OCI-LY7 (cell line): Measurements from ENCODE around the gene GRIPAP1. TPM values are rescaled to one million over a fixed set of nuclear protein-coding genes. Genes with fewer than 3 reads are reported as not detected.

ENCODE experiments used
- BruUV-seq: library from RNA; stranded (reverse); fragments of 400-500 nt; replicated peaks from 2 replicates; lab custom pipeline; 2021; lab: Mats Ljungman, UMichigan
- CTCF ChIA-PET: fragments of 300-600 bp; sonication (Branson Sonifier 250); formaldehyde crosslinking; loops from one replicate; lab custom pipeline; 2022; ENCODE audit warnings: antibody characterized with exemption; ENCODE audit not compliant: unreplicated experiment; lab: Charles Lee
- POLR2A ChIA-PET: fragments of 300-600 bp; sonication (Branson Sonifier 250); formaldehyde crosslinking; loops from one replicate; lab custom pipeline; 2022; ENCODE audit warnings: antibody characterized with exemption; lab: Charles Lee
- DNase-seq: peaks from one replicate; pipeline ENCODE4 v3.0.0-alpha.2; 2015; ENCODE audit warnings: low spot score
- H2AFZ ChIP-seq: fragments of 200-600 bp; sonication (generic), shearing (Covaris generic); 2 replicates; pipeline ENCODE4 v1.6.1; 2014; ENCODE audit warnings: mild to moderate bottlenecking, antibody characterized with exemption, low read length, moderate library complexity
- H3K27ac ChIP-seq: fragments of 200-600 bp; sonication (generic); 2 replicates; pipeline ENCODE4 v1.5.1; 2014; ENCODE audit warnings: mixed run types, low read depth, mild to moderate bottlenecking, moderate library complexity, low read length, inconsistent platforms; ENCODE audit not compliant: poor library complexity, severe bottlenecking
- H3K36me3 ChIP-seq: fragments of 200-600 bp; sonication (generic); 2 replicates; pipeline ENCODE4 v1.6.1; 2014; ENCODE audit warnings: mild to moderate bottlenecking, antibody characterized with exemption, low read length, moderate library complexity, mixed read lengths; ENCODE audit not compliant: insufficient read depth
- H3K4me1 ChIP-seq: fragments of 200-600 bp; sonication (generic); 2 replicates; pipeline ENCODE4 v1.5.1; 2014; ENCODE audit warnings: mild to moderate bottlenecking, low read length; ENCODE audit not compliant: insufficient read depth, poor library complexity, severe bottlenecking
- H3K4me2 ChIP-seq: fragments of 200-600 bp; sonication (generic); 2 replicates; pipeline ENCODE4 v1.6.1; 2014; ENCODE audit warnings: mild to moderate bottlenecking, low read length
- H3K4me3 ChIP-seq: fragments of 200-600 bp; sonication (generic); 2 replicates; pipeline ENCODE4 v1.5.1; 2014; ENCODE audit warnings: mild to moderate bottlenecking, low read depth, low read length; ENCODE audit not compliant: poor library complexity, severe bottlenecking
- H3K79me2 ChIP-seq: fragments of 200-600 bp; sonication (generic); 2 replicates; pipeline ENCODE4 v1.6.1; 2016; ENCODE audit warnings: low read depth, mild to moderate bottlenecking, low read length, moderate library complexity, mixed read lengths; ENCODE audit not compliant: insufficient read depth
- H3K9me2 ChIP-seq: fragments of 200-600 bp; sonication (generic); 2 replicates; pipeline ENCODE4 v1.6.1; 2016; ENCODE audit warnings: mild to moderate bottlenecking, low read length, mixed read lengths; ENCODE audit not compliant: insufficient read depth
- H3K9me3 ChIP-seq: fragments of 200-600 bp; sonication (generic); 2 replicates; pipeline ENCODE4 v1.6.1; 2014; ENCODE audit warnings: mild to moderate bottlenecking, mixed run types, low read length, mixed read lengths
- H4K20me1 ChIP-seq: fragments of 200-600 bp; sonication (generic); 2 replicates; pipeline ENCODE4 v1.6.1; 2014; ENCODE audit warnings: mild to moderate bottlenecking, antibody characterized with exemption, low read length, moderate library complexity, mixed read lengths; ENCODE audit not compliant: insufficient read depth
- EZH2phosphoT487 ChIP-seq: fragments of 200-600 bp; sonication (generic); IDR thresholded peaks from 2 replicates; pipeline ENCODE4 v1.6.1; 2018; ENCODE audit warnings: low read depth, borderline replicate concordance, mild to moderate bottlenecking, mixed run types, antibody characterized with exemption, low read length, moderate library complexity, mixed read lengths
- intact Hi-C: fragments of 100-400 bp; cut with micrococcal nuclease; formaldehyde crosslinking; loops from one replicate; pipeline ENCODE4 v1.10.0; 2022; ENCODE audit not compliant: unreplicated experiment
- total RNA-seq, 2 experiments: library from RNA; depleted of rRNA in 1 of 2; stranded (reverse); fragments of >200 nt in 1 of 2; shearing (Covaris generic) in 1 of 2; gene quantifications; 2 replicates each; pipeline ENCODE4 v1.2.3, GENCODE V29; 2014 to 2022
- TF ChIP-seq, protein P1 (sequence below): fragments of 200-600 bp; sonication (generic); conservative IDR thresholded peaks from 2 replicates; pipeline ENCODE4 v1.5.1; 2014; ENCODE audit warnings: mild to moderate bottlenecking, antibody characterized with exemption, low read length, moderate library complexity, mixed read lengths

GRIPAP1 gene
- total RNA-seq, 2 experiments from 2014 or later: 27.5 to 95.9 TPM

DNA sequence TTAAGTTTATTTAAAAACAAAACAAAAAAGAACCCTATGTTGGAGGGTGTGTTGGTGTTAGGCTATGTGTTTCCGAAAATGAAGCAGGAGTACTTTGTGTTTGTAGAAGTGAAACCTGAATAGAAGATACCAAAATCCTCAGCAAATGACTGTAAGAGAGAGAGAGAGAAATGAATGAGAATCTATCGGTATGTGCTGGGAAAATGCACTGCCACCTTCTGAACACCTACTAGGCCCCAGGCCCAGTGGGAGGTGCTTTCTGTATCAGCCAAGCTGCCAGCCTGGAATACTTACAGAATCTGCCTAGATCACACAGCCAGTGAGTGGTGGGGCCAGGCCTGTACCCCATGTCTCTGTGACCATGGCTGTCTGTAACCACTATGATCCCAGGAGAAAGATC is 68.3 kb downstream of the GRIPAP1 start:
- BruUV-seq: no TSS peak
- Histone ChIP-seq H3K79me2 (peaks cover 22% of the 10 kb centered on the region; the same call in 1 of the 2 replicates), H3K4me1 (peaks cover 56% of the 10 kb centered on the region), H3K9me2 (no peaks in the 10 kb centered on the region), H3K27ac (peak overlapping the region; percentile 75), H3K9me3 (no peaks in the 10 kb centered on the region), H3K4me3 (no peak overlapping the region), H2AFZ (no peak overlapping the region), H3K36me3 (peaks cover 66% of the 10 kb centered on the region), H4K20me1 (no peaks in the 10 kb centered on the region), H3K4me2 (peak overlapping the region; percentile 30)
- POLR2A ChIA-PET: no interaction called here
- intact Hi-C loops: no loop called here
- no peak for DNase-seq
- CTCF ChIA-PET: no interaction called here
- TF ChIP-seq, protein P1, sequence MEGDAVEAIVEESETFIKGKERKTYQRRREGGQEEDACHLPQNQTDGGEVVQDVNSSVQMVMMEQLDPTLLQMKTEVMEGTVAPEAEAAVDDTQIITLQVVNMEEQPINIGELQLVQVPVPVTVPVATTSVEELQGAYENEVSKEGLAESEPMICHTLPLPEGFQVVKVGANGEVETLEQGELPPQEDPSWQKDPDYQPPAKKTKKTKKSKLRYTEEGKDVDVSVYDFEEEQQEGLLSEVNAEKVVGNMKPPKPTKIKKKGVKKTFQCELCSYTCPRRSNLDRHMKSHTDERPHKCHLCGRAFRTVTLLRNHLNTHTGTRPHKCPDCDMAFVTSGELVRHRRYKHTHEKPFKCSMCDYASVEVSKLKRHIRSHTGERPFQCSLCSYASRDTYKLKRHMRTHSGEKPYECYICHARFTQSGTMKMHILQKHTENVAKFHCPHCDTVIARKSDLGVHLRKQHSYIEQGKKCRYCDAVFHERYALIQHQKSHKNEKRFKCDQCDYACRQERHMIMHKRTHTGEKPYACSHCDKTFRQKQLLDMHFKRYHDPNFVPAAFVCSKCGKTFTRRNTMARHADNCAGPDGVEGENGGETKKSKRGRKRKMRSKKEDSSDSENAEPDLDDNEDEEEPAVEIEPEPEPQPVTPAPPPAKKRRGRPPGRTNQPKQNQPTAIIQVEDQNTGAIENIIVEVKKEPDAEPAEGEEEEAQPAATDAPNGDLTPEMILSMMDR: no peak
- TF ChIP-seq EZH2phosphoT487: no peak

DNA sequence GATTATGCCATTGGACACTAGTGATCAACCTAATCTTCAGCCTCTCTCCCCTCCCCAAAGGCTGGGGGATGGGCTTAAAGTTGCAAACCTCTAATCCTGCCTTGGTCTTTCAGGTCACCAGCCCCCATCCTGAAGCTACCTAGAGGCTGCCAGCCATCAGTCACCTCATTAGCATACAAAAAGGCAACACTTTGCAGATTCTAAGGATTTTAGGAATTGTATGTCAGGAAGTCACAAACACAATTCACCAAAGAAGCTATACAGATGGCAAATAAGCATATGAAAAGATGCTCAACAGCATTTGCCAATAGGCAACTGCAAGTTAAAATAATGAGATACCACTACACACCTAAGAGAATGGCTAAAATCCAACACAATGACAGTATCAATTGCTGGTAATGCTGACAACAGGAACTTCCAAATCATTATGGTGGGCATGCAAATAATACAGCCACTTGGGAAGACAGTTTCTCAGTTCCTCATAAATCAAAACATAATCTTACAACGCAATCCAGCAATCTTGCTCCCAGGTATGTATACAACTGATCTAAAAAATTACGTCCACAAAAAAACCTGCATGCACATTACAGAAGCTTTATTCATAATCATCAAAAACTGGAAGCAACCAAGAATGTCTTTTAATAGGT is 74.2 kb downstream of the GRIPAP1 start:
- Histone ChIP-seq H3K9me3 (no peaks in the 10 kb centered on the region), H2AFZ (no peak overlapping the region), H3K4me1 (peaks cover 22% of the 10 kb centered on the region), H3K79me2 (peaks cover 18% of the 10 kb centered on the region; the same call in 1 of the 2 replicates), H3K4me3 (peak overlapping the region; percentile 24), H3K27ac (peak overlapping the region; percentile 58), H4K20me1 (no peaks in the 10 kb centered on the region), H3K9me2 (no peaks in the 10 kb centered on the region), H3K36me3 (peaks cover 77% of the 10 kb centered on the region), H3K4me2 (peak overlapping the region; percentile 76)
- no TSS peak for BruUV-seq
- POLR2A ChIA-PET: interaction anchor here (1.3 kb wide), 1 partner anchor 12 kb away, joined by 3 read pairs; no protein-coding TSS in a partner anchor
- no peak for DNase-seq
- TF ChIP-seq, protein P1: no peak
- TF ChIP-seq EZH2phosphoT487: no peak
- intact Hi-C loops: no loop called here
- CTCF ChIA-PET: interaction anchor here (0.5 kb wide), 1 partner anchor 11 kb away, joined by 3 read pairs; no protein-coding TSS in a partner anchor

DNA sequence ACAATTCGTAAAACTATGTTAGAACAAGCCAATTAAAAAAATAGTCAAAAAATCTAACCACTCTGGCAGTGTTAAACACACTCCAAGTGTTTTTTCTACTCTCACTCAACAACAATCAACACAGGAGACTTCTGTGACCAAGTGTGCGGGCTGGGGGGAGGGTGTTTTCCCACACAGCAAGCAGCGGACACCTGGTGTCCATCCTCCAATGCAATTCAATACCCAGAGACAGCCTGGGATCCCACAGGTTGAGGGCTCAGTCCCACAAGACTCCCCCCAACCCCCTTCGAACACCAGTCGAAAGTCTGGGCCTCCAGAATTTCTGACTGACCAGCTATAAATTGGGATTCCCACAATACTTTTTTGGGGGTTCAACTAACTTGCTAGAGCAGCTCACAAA is 74.9 kb downstream of the GRIPAP1 start:
- ChIA-PET POLR2A (interaction anchor here (1.3 kb wide), 1 partner anchor 13 kb away, joined by 3 read pairs; no protein-coding TSS in a partner anchor), CTCF (interaction anchor here (0.5 kb wide), 1 partner anchor 12 kb away, joined by 3 read pairs; no protein-coding TSS in a partner anchor)
- DNase-seq: no peak
- no peak overlapping the region for H2AFZ ChIP-seq
- no peak for TF ChIP-seq EZH2phosphoT487
- TF ChIP-seq, protein P1: no peak
- intact Hi-C loops: no loop called here
- peak overlapping the region; percentile 76 for H3K4me2 ChIP-seq
- H3K36me3 ChIP-seq: peaks cover 76% of the 10 kb centered on the region
- H3K9me2 ChIP-seq: no peaks in the 10 kb centered on the region
- H3K4me3 ChIP-seq: no peak overlapping the region
- peaks cover 22% of the 10 kb centered on the region for H3K4me1 ChIP-seq
- peak overlapping the region; percentile 58 for H3K27ac ChIP-seq
- BruUV-seq: no TSS peak
- H3K79me2 ChIP-seq: peaks cover 18% of the 10 kb centered on the region; the same call in 1 of the 2 replicates
- H4K20me1 ChIP-seq: no peaks in the 10 kb centered on the region
- H3K9me3 ChIP-seq: no peaks in the 10 kb centered on the region
